Hepatocyte (in vitro differentiated cells): ENCODE measurements around the gene HCN2.

Experiments used
- CTCF ChIP-seq: fragments of 200-600 bp; sonication (generic); IDR thresholded peaks from 2 replicates; pipeline ENCODE4 v1.5.1; 2016; ENCODE audit warnings: antibody characterized with exemption, mild to moderate bottlenecking; ENCODE audit not compliant: poor library complexity
- EZH2 ChIP-seq: fragments of 200-600 bp; sonication (generic); IDR thresholded peaks from 2 replicates; pipeline ENCODE4 v1.6.1; 2016; ENCODE audit warnings: antibody characterized with exemption, mild to moderate bottlenecking, borderline replicate concordance

GRCh38 chr19:589693-590395, at the start of gene HCN2:
- TF ChIP-seq CTCF (no peak), EZH2 (no peak)
